Right atrium auricular region (tissue), 2 donors: ENCODE results near the gene ESYT3. TPM values are rescaled to one million over a fixed set of nuclear protein-coding genes. Genes with fewer than 3 reads are reported as not detected.
A peak's percentile ranks its signal among the peaks of the same experiment; 100 is the strongest.

Experiments
- DNase-seq: peaks from one replicate; pipeline ENCODE4 v3.0.0-alpha.2; 2019; ENCODE audit warnings: low spot score
- H3K27ac ChIP-seq, 2 donors: fragments of 200-600 bp; sonication (generic); 1 replicate in 1 of 2; 2 replicates in 1 of 2; pipeline ENCODE4 v1.5.1; 2016 to 2019
- H3K27me3 ChIP-seq, 2 donors: fragments of 200-600 bp; sonication (generic); one replicate each; pipeline versions ENCODE4 v1.5.1 to v1.6.0; 2017 to 2019
- H3K36me3 ChIP-seq: fragments of 200-600 bp; sonication (generic); one replicate; pipeline ENCODE4 v1.5.1; 2016
- H3K4me1 ChIP-seq, 2 donors: fragments of 200-600 bp; sonication (generic); one replicate each; pipeline versions ENCODE4 v1.5.1 to v1.6.0; 2017 to 2019
- H3K4me3 ChIP-seq, 2 donors: fragments of 200-600 bp; sonication (generic); 1 replicate in 1 of 2; 2 replicates in 1 of 2; pipeline ENCODE4 v1.5.1; 2017 to 2019; ENCODE audit warnings: mild to moderate bottlenecking in 1 of 2, moderate library complexity in 1 of 2
- H3K9me3 ChIP-seq, 2 donors: fragments of 200-600 bp; sonication (generic); one replicate each; pipeline ENCODE4 v1.5.1; 2019
- total RNA-seq, 2 donors: library from RNA; depleted of rRNA; stranded (reverse); fragments of >200 nt; gene quantifications; one replicate each; pipeline ENCODE4 v1.1.0, GENCODE V29; 2016
- TF ChIP-seq, protein P1 (sequence below), 2 donors: fragments of 200-600 bp; sonication (generic); IDR thresholded peaks; one replicate each; pipeline ENCODE4 v1.5.1; 2019; ENCODE audit warnings: antibody characterized with exemption in 2 of 2

Gene ESYT3
- total RNA-seq, 2 donors from 2014 or later = 1.6 to 2.6 TPM

DNA sequence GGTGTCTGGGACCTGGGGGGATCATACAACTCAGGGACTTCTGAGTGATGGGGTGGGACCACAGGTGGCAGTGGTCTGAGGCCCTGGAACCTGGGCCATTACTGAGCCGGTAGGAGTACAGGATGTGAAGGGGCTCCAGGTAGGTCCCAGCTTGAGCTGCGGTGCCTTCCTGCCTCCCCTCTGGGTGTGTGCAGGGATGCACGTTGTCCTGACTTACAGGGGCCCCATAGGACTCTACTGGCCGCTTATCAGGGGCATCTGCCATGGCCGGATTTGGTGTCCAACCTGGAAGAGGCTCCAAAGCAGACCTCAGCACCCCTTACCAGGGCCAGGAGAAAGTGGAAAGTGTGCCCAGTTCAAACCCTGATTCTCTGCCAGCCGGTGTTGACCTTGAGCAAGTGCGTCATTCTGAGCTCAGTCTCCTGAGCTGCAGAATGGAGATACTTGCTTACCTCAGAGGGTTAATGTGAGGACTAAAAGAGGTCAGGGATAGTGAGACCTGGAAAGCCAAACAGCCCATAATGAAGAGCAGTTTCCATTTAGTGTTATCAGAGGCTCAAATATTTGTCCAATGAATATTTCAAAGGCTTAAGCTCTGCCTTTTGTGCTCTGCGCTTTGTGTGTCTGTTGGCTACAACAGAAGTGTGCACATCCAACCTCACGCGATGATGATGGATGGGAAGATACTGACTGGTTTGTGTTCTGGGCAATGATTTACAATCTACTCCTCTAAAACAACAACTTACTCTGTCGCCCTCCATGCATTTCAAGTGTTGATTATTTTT lies 35.4 kb upstream of the ESYT3 start:
- Histone ChIP-seq H3K27ac (peak overlapping the region; percentile 20 to 72), H3K9me3 (no peaks in the 10 kb centered on the region), H3K27me3 (no peaks in the 10 kb centered on the region), H3K4me1 (peaks cover 0 to 39% of the 10 kb centered on the region in 2 donors), H3K36me3 (peaks cover 60% of the 10 kb centered on the region), H3K4me3 (no peak overlapping the region)
- TF ChIP-seq, protein P1, sequence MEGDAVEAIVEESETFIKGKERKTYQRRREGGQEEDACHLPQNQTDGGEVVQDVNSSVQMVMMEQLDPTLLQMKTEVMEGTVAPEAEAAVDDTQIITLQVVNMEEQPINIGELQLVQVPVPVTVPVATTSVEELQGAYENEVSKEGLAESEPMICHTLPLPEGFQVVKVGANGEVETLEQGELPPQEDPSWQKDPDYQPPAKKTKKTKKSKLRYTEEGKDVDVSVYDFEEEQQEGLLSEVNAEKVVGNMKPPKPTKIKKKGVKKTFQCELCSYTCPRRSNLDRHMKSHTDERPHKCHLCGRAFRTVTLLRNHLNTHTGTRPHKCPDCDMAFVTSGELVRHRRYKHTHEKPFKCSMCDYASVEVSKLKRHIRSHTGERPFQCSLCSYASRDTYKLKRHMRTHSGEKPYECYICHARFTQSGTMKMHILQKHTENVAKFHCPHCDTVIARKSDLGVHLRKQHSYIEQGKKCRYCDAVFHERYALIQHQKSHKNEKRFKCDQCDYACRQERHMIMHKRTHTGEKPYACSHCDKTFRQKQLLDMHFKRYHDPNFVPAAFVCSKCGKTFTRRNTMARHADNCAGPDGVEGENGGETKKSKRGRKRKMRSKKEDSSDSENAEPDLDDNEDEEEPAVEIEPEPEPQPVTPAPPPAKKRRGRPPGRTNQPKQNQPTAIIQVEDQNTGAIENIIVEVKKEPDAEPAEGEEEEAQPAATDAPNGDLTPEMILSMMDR (IDR thresholded peaks at IDR 0.05) = no peak
- DNase-seq = no peak

- Histone ChIP-seq H3K4me3 (no peak overlapping the region), H3K4me1 (peaks cover 0 to 38% of the 10 kb centered on the region in 2 donors), H3K36me3 (peaks cover 68% of the 10 kb centered on the region), H3K9me3 (no peaks in the 10 kb centered on the region), H3K27ac (peak overlapping the region; percentile 20 to 72), H3K27me3 (no peaks in the 10 kb centered on the region)
- TF ChIP-seq, protein P1 (IDR thresholded peaks at IDR 0.05) = no peak
- no peak for DNase-seq
Observed at GRCh38 chr3:138399766-138400165, 34.6 kb upstream of the ESYT3 start.

DNA sequence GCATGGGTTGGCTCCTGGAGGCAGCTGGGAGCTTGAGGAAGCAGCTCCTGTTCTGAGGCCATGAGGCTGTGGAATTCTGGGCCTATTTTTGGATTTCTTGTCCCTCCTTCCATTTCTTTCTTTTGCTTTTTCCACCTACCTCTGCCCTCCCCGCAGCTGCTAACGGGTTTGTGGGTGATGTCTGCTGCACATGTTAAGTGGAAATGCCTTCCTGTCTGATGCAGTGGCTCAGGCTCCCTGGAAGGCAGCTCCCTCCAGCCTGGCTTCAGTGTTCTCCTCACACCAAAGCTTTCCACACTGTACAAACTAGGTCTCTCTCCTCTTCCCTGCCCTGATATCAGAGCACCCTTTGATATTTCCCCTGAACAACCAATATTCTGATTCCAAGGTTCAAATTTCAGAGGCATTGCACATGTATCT lies 33.8 kb upstream of the ESYT3 start:
- Histone ChIP-seq H3K4me3 (no peak overlapping the region), H3K4me1 (peaks cover 0 to 29% of the 10 kb centered on the region in 2 donors), H3K27me3 (no peaks in the 10 kb centered on the region), H3K27ac (peak overlapping the region; percentile 20 to 72), H3K9me3 (no peaks in the 10 kb centered on the region), H3K36me3 (peaks cover 77% of the 10 kb centered on the region)
- DNase-seq = no peak
- TF ChIP-seq, protein P1 (IDR thresholded peaks at IDR 0.05) = no peak

DNA sequence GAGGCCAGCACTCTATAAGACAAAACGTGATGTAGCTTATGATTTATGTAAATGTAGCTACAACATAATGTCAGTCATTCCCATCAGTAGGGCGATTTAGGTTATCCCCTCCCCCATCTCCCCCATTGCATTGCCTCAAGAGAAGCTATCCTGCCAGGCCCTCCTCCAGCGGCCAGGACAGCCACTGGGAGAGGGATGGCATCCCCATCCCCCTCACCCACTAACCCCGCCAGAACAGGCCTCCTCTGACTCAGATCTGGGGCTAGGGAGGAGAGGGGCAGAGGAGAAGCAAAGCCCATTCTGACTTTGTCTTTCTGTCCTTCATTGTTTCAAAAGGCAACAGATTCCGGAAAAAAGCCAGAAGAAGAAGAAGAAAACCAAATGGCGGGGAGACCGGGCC lies 32.6 kb upstream of the ESYT3 start:
- peaks cover 0 to 17% of the 10 kb centered on the region in 2 donors for H3K4me1 ChIP-seq
- H3K9me3 ChIP-seq = no peaks in the 10 kb centered on the region
- no peaks in the 10 kb centered on the region for H3K27me3 ChIP-seq
- TF ChIP-seq, protein P1 (IDR thresholded peaks at IDR 0.05) = no peak
- DNase-seq = no peak
- no peak overlapping the region for H3K4me3 ChIP-seq
- H3K36me3 ChIP-seq = peaks cover 79% of the 10 kb centered on the region
- H3K27ac ChIP-seq = peak overlapping the region in 1 of 2 donors; percentile 51

DNA sequence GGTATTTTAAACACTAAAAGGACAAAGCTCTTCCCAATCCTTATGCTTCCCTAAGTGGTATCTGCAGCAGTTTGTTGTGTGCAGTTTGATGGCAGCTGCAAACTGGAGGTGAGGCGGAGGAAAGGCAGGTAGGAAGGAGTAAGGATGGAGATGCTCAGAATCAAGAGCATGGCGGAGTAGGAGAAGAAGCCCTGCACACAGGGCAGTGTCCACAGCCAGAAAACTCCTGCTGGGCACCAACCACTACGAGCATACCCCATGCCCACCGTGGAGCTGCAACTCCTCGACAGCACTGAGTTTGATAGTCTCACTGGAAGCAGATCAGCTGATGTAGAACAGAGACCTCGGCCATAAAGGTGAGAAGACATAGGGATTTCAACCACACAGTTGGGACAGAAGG lies 30.3 kb upstream of the ESYT3 start:
- Histone ChIP-seq H3K9me3 (no peaks in the 10 kb centered on the region), H3K27ac (no peak overlapping the region), H3K27me3 (no peaks in the 10 kb centered on the region), H3K4me1 (peaks cover 0 to 6% of the 10 kb centered on the region in 2 donors), H3K36me3 (peaks cover 67% of the 10 kb centered on the region), H3K4me3 (no peak overlapping the region)
- no peak for DNase-seq
- TF ChIP-seq, protein P1 (IDR thresholded peaks at IDR 0.05) = no peak
